HepG2 (cell line): Measurements from ENCODE around the gene PHKG1. TPM values are rescaled to one million over a fixed set of nuclear protein-coding genes. Genes with fewer than 3 reads are reported as not detected.

Source experiments
- DPF2 ChIP-seq: sonication (generic); formaldehyde crosslinking; IDR thresholded peaks from 2 replicates; pipeline ENCODE4 v1.4.0; 2020; ENCODE audit warnings: mild to moderate bottlenecking, low read depth, missing genetic modification reagents, borderline replicate concordance
- FOXK1 ChIP-seq: sonication (generic); formaldehyde crosslinking; IDR thresholded peaks from 2 replicates; pipeline ENCODE4 v1.4.0; 2020; ENCODE audit warnings: low read depth, missing genetic modification reagents, borderline replicate concordance
- HDAC2 ChIP-seq: sonication (generic); formaldehyde crosslinking; IDR thresholded peaks from 2 replicates; pipeline ENCODE4 v1.4.0; 2020; ENCODE audit warnings: missing genetic modification reagents
- JUND ChIP-seq: sonication (generic); formaldehyde crosslinking; IDR thresholded peaks from 2 replicates; pipeline ENCODE4 v1.8.0; 2022; ENCODE audit warnings: mild to moderate bottlenecking, missing genetic modification reagents
- NFATC3 ChIP-seq: sonication (generic); formaldehyde crosslinking; IDR thresholded peaks from 2 replicates; pipeline ENCODE4 v1.5.1; 2020; ENCODE audit warnings: mild to moderate bottlenecking, missing genetic modification reagents
- NFRKB ChIP-seq: fragments of 450-650 bp; IDR thresholded peaks from 2 replicates; pipeline ENCODE4 v1.6.1; 2017
- NR1H2 ChIP-seq: sonication (generic); formaldehyde crosslinking; IDR thresholded peaks from 2 replicates; pipeline ENCODE4 v1.8.1; 2022; ENCODE audit warnings: low read depth, missing genetic modification reagents, borderline replicate concordance
- NR3C1 ChIP-seq: sonication (generic); formaldehyde crosslinking; IDR thresholded peaks from 2 replicates; pipeline ENCODE4 v1.4.0; 2020; ENCODE audit warnings: missing genetic modification reagents
- PAF1 ChIP-seq: IDR thresholded peaks from 2 replicates; pipeline ENCODE4 v1.6.1; 2016; ENCODE audit warnings: missing genetic modification reagents, missing compliant biosample characterization
- SKI ChIP-seq: fragments of 450-650 bp; IDR thresholded peaks from one replicate; pipeline ENCODE4 v1.6.1; 2018; ENCODE audit warnings: mild to moderate bottlenecking; ENCODE audit not compliant: partially characterized antibody
- SRSF1 ChIP-seq: fragments of 200-400 bp; formaldehyde crosslinking; optimal IDR thresholded peaks from 2 replicates; pipeline ENCODE3; 2017; ENCODE audit warnings: mild to moderate bottlenecking, low read depth, low read length, moderate library complexity
- TAF1 ChIP-seq: sonication (generic); formaldehyde crosslinking; IDR thresholded peaks from 2 replicates; pipeline ENCODE4 v1.4.0; 2020; ENCODE audit warnings: missing genetic modification reagents
- ZNF7 ChIP-seq: IDR thresholded peaks from 2 replicates; pipeline ENCODE4 v1.6.1; 2016; ENCODE audit warnings: missing biosample characterization, missing genetic modification reagents
- ZNF749 ChIP-seq: sonication (generic); formaldehyde crosslinking; IDR thresholded peaks from 2 replicates; pipeline ENCODE4 v1.8.0; 2022; ENCODE audit warnings: mild to moderate bottlenecking, missing genetic modification reagents, moderate library complexity, borderline replicate concordance
- ZNF75D ChIP-seq: sonication (generic); formaldehyde crosslinking; IDR thresholded peaks from 2 replicates; pipeline ENCODE4 v1.8.1; 2023; ENCODE audit warnings: missing genetic modification reagents, mild to moderate bottlenecking, borderline replicate concordance
- polyA plus RNA-seq, 8 experiments: library from polyadenylated mRNA; depleted of rRNA in 3 of 8; stranded (reverse) in 7 of 8; unstranded in 1 of 8; fragments of >200 nt; fragmentation: Illumina TruSeq in 4 of 8; extraction: Trizol in 4 of 8; gene quantifications; 2 replicates each; pipeline versions ENCODE4 v1.2.1 to v1.2.3, GENCODE V29; 2011 to 2016; ENCODE audit warnings: low read depth in 4 of 8, missing spikeins in 1 of 8, mixed read lengths in 1 of 8; ENCODE audit not compliant: insufficient read depth in 1 of 8
- total RNA-seq, 5 experiments: library from RNA; depleted of rRNA; stranded (reverse); fragments of >200 nt; fragmentation: Illumina TruSeq; extraction: Trizol; gene quantifications; 2 replicates each; pipeline ENCODE4 v1.2.3, GENCODE V29; 2016; ENCODE audit warnings: low read depth in 1 of 5
- TF ChIP-seq, protein P1 (sequence below): sonication (generic); formaldehyde crosslinking; IDR thresholded peaks from 2 replicates; pipeline ENCODE4 v1.4.0; 2020; ENCODE audit warnings: missing genetic modification reagents
- TF ChIP-seq, protein P2 (sequence below): IDR thresholded peaks from 2 replicates; pipeline ENCODE4 v1.6.1; 2016; ENCODE audit warnings: low read depth
- TF ChIP-seq, protein P3 (sequence below), 2 experiments: fragments of 450-650 bp in 1 of 2; sonication (generic) in 1 of 2; formaldehyde crosslinking; IDR thresholded peaks; 2 replicates each; pipeline versions ENCODE4 v1.5.0 to v1.8.0; 2020 to 2022; ENCODE audit warnings: mild to moderate bottlenecking in 1 of 2, missing genetic modification reagents in 1 of 2
- TF ChIP-seq, protein P4 (sequence below): sonication (generic); formaldehyde crosslinking; IDR thresholded peaks from 2 replicates; pipeline ENCODE4 v1.4.0; 2020; ENCODE audit warnings: missing genetic modification reagents
- TF ChIP-seq, protein P5 (sequence below): sonication (generic); formaldehyde crosslinking; IDR thresholded peaks from 2 replicates; pipeline ENCODE4 v1.8.1; 2023; ENCODE audit warnings: mild to moderate bottlenecking, moderate library complexity, missing genetic modification reagents

Gene PHKG1
- total and polyA plus RNA-seq, 2 of the 13 experiments (the other 11 are each of a cell fraction or from before 2014, with no cell fraction given): 0.44 to 0.71 TPM

DNA sequence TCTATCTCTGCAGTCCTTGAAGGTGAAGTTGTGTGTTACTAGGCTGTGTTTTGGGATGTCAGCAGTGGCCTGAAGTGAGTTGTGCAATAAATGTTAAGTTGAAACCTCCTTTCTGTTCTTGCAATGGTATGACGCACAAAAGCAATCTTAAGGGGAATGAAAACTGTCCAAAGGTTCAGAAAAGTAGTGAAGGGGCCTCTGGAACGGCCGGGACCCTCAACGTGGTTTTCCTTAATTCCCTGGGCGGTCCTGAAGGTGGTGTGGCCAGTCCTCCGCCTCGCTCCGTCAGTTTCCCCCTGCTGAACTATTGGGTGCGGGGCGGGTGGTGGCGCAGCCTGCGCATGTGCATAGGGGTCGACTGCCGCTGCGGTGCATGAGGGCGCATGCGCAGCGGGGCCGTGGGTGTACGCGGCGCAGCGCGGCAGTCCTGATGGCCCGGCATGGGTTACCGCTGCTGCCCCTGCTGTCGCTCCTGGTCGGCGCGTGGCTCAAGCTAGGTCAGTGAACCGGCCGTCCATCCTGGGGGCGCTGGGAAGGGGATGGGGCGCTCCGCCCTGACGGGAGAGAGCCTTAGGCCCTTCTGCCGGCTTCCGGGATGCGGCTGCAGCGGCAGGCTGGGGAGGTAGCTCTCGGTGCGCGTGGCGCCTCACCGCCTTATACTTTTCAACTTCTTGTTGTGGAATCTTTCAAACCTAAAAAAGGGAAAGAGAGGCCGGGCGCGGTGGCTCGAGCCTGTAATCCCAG, 28.7 kb downstream of the PHKG1 start, which contains the start of gene SUMF2 (continued):
- peak; percentile 19 for TF ChIP-seq SRSF1
- TF ChIP-seq, protein P1, sequence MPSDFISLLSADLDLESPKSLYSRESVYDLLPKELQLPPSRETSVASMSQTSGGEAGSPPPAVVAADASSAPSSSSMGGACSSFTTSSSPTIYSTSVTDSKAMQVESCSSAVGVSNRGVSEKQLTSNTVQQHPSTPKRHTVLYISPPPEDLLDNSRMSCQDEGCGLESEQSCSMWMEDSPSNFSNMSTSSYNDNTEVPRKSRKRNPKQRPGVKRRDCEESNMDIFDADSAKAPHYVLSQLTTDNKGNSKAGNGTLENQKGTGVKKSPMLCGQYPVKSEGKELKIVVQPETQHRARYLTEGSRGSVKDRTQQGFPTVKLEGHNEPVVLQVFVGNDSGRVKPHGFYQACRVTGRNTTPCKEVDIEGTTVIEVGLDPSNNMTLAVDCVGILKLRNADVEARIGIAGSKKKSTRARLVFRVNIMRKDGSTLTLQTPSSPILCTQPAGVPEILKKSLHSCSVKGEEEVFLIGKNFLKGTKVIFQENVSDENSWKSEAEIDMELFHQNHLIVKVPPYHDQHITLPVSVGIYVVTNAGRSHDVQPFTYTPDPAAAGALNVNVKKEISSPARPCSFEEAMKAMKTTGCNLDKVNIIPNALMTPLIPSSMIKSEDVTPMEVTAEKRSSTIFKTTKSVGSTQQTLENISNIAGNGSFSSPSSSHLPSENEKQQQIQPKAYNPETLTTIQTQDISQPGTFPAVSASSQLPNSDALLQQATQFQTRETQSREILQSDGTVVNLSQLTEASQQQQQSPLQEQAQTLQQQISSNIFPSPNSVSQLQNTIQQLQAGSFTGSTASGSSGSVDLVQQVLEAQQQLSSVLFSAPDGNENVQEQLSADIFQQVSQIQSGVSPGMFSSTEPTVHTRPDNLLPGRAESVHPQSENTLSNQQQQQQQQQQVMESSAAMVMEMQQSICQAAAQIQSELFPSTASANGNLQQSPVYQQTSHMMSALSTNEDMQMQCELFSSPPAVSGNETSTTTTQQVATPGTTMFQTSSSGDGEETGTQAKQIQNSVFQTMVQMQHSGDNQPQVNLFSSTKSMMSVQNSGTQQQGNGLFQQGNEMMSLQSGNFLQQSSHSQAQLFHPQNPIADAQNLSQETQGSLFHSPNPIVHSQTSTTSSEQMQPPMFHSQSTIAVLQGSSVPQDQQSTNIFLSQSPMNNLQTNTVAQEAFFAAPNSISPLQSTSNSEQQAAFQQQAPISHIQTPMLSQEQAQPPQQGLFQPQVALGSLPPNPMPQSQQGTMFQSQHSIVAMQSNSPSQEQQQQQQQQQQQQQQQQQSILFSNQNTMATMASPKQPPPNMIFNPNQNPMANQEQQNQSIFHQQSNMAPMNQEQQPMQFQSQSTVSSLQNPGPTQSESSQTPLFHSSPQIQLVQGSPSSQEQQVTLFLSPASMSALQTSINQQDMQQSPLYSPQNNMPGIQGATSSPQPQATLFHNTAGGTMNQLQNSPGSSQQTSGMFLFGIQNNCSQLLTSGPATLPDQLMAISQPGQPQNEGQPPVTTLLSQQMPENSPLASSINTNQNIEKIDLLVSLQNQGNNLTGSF (CRISPR knock-in tag): peak; percentile 20; the same call in 1 of the 2 replicates
- TF ChIP-seq, protein P2, sequence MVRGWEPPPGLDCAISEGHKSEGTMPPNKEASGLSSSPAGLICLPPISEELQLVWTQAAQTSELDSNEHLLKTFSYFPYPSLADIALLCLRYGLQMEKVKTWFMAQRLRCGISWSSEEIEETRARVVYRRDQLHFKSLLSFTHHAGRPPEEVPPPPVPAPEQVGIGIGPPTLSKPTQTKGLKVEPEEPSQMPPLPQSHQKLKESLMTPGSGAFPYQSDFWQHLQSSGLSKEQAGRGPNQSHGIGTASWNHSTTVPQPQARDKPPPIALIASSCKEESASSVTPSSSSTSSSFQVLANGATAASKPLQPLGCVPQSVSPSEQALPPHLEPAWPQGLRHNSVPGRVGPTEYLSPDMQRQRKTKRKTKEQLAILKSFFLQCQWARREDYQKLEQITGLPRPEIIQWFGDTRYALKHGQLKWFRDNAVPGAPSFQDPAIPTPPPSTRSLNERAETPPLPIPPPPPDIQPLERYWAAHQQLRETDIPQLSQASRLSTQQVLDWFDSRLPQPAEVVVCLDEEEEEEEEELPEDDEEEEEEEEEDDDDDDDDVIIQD: no peak
- peak; percentile 74; the same call in 1 of the 2 replicates for TF ChIP-seq PAF1
- TF ChIP-seq, protein P3, sequence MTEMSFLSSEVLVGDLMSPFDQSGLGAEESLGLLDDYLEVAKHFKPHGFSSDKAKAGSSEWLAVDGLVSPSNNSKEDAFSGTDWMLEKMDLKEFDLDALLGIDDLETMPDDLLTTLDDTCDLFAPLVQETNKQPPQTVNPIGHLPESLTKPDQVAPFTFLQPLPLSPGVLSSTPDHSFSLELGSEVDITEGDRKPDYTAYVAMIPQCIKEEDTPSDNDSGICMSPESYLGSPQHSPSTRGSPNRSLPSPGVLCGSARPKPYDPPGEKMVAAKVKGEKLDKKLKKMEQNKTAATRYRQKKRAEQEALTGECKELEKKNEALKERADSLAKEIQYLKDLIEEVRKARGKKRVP (CRISPR knock-in tag; IDR thresholded peaks at IDR 0.05): peak in 1 of 2 experiments; percentile 19; a peak in 1 of 4 replicates
- TF ChIP-seq JUND (CRISPR knock-in tag): no peak
- peak; percentile 85; the same call in 1 of the 2 replicates for TF ChIP-seq TAF1
- TF ChIP-seq NR3C1 (CRISPR knock-in tag): no peak
- TF ChIP-seq ZNF749 (CRISPR knock-in tag): 0 out of 2 replicates have a peak, but pooled peaks have one; percentile 29
- no peak for TF ChIP-seq NFRKB
- TF ChIP-seq, protein P4, sequence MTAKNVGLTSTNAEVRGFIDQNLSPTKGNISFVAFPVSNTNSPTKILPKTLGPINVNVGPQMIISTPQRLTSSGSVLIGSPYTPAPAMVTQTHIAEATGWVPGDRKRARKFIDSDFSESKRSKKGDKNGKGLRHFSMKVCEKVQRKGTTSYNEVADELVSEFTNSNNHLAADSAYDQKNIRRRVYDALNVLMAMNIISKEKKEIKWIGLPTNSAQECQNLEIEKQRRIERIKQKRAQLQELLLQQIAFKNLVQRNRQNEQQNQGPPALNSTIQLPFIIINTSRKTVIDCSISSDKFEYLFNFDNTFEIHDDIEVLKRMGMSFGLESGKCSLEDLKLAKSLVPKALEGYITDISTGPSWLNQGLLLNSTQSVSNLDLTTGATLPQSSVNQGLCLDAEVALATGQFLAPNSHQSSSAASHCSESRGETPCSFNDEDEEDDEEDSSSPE (CRISPR knock-in tag): peak; percentile 59; the same call in 1 of the 2 replicates
- TF ChIP-seq, protein P5, sequence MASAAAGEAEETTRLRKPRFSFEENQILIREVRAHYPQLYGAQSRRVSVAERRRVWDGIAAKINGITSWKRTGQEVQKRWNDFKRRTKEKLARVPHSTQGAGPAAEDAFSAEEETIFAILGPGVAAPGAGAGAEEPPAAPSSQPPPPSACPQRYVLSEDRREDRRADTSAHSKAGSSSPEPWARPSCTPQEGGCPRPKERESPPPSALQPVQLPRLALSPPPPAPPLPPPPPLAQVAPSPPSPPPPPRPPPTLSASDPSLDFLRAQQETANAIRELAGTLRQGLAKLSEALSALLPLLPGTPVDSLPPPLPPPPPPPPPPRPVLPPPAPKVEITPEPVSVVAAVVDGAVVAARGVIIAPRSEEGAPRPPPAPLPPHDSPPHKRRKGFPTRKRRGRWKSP (CRISPR knock-in tag): peak; percentile 79
- TF ChIP-seq SKI: no peak
- TF ChIP-seq NFATC3 (CRISPR knock-in tag): no peak
- no peak for TF ChIP-seq NR1H2 (CRISPR knock-in tag)
- TF ChIP-seq DPF2: no peak
- no peak for TF ChIP-seq ZNF75D (CRISPR knock-in tag)
- TF ChIP-seq HDAC2 (CRISPR knock-in tag): peak; percentile 59
- no peak for TF ChIP-seq ZNF7 (CRISPR knock-in tag)
- no peak; the same call in 1 of the 2 replicates for TF ChIP-seq FOXK1 (CRISPR knock-in tag)
